ENCODE results near the gene ZKSCAN1.

GRCh38 chr7:99994819-99995218 is 20.6 kb upstream of the ZKSCAN1 start:
- TF ChIP-seq CTCF (IDR thresholded peaks at IDR 0.05) (no peak), POLR2A (IDR thresholded peaks at IDR 0.05) (no peak)
